Breast epithelium (tissue), 4 donors: ENCODE data around the gene PRAC2. TPM values are rescaled to one million over a fixed set of nuclear protein-coding genes. Genes with fewer than 3 reads are reported as not detected.

Experiments
- DNase-seq, 2 donors: peaks; one replicate each; pipeline ENCODE4 v3.0.0-alpha.2; 2019; ENCODE audit warnings: low spot score in 2 of 2
- H3K27ac ChIP-seq, 2 donors: fragments of 200-600 bp; sonication (generic) in 1 of 2; one replicate each; pipeline ENCODE4 v1.5.1; 2016 to 2019; ENCODE audit warnings: mild to moderate bottlenecking in 1 of 2
- H3K27me3 ChIP-seq, 2 donors: fragments of 200-600 bp; sonication (generic) in 1 of 2; one replicate each; pipeline versions ENCODE4 v1.5.1 to v1.6.0; 2017 to 2019; ENCODE audit warnings: control low read depth in 1 of 2, mild to moderate bottlenecking in 1 of 2
- H3K36me3 ChIP-seq: fragments of 200-600 bp; one replicate; pipeline ENCODE4 v1.5.1; 2019
- H3K4me1 ChIP-seq, 2 donors: fragments of 200-600 bp; sonication (generic); one replicate each; pipeline ENCODE4 v1.5.1; 2016 to 2019; ENCODE audit warnings: control low read depth in 1 of 2
- H3K4me3 ChIP-seq, 3 donors: fragments of 200-600 bp; sonication (generic); 1 replicate in 2 of 3; 2 replicates in 1 of 3; pipeline ENCODE4 v1.5.1; 2016 to 2019; ENCODE audit warnings: mild to moderate bottlenecking in 3 of 3, moderate library complexity in 2 of 3
- H3K9me3 ChIP-seq, 2 donors: fragments of 200-600 bp; sonication (generic) in 1 of 2; one replicate each; pipeline ENCODE4 v1.5.1; 2016 to 2019; ENCODE audit warnings: control low read depth in 1 of 2
- CTCF ChIP-seq, 3 donors: fragments of 450-650 bp; IDR thresholded peaks; one replicate each; pipeline ENCODE4 v1.5.1; 2016 to 2017; ENCODE audit warnings: antibody characterized with exemption in 3 of 3, mild to moderate bottlenecking in 3 of 3, moderate library complexity in 3 of 3
- POLR2A ChIP-seq: fragments of 450-650 bp; IDR thresholded peaks from one replicate; pipeline ENCODE4 v1.6.1; 2016; ENCODE audit warnings: antibody characterized with exemption, mild to moderate bottlenecking, moderate library complexity
- POLR2AphosphoS5 ChIP-seq, 3 donors: sonication (generic); formaldehyde crosslinking; IDR thresholded peaks; one replicate each; pipeline ENCODE4 v1.6.1; 2017; ENCODE audit warnings: antibody characterized with exemption in 3 of 3
- intact Hi-C: fragments of 100-400 bp; cut with DNase I; formaldehyde crosslinking; loops from one replicate; pipeline ENCODE4 v1.15.1; 2023; ENCODE audit warnings: low total_unique reads
- total RNA-seq, 3 donors: library from RNA; depleted of rRNA; stranded (reverse); fragments of >200 nt; gene quantifications; one replicate each; pipeline ENCODE4 v1.1.0, GENCODE V29; 2016

PRAC2 gene
- total RNA-seq, 3 donors from 2014 or later = not detected

- Histone ChIP-seq H3K4me1 (no peaks in the 10 kb centered on the region), H3K27ac (no peak overlapping the region), H3K4me3 (no peak overlapping the region), H3K27me3 (peaks cover 19 to 100% of the 10 kb centered on the region in 2 donors), H3K9me3 (no peaks in the 10 kb centered on the region), H3K36me3 (no peaks in the 10 kb centered on the region)
- DNase-seq = no peak
- intact Hi-C loops = loop anchor here (10.0 kb wide), 1 partner anchor 63 kb away; no protein-coding TSS in a partner anchor
- TF ChIP-seq POLR2AphosphoS5 (IDR thresholded peaks at IDR 0.05) = no peak
- TF ChIP-seq CTCF (IDR thresholded peaks at IDR 0.05) = no peak
- TF ChIP-seq POLR2A = no peak
These were observed 8.4 kb downstream of the PRAC2 start for GRCh38 chr17:48731355-48731754.

- TF ChIP-seq POLR2AphosphoS5 (IDR thresholded peaks at IDR 0.05) (no peak), CTCF (IDR thresholded peaks at IDR 0.05) (no peak)
- Histone ChIP-seq H3K4me1 (no peaks in the 10 kb centered on the region), H3K36me3 (no peaks in the 10 kb centered on the region), H3K27ac (no peak overlapping the region), H3K9me3 (no peaks in the 10 kb centered on the region), H3K4me3 (no peak overlapping the region), H3K27me3 (peaks cover 19 to 100% of the 10 kb centered on the region in 2 donors)
- intact Hi-C loops = loop anchor here (10.0 kb wide), 1 partner anchor 62 kb away; no protein-coding TSS in a partner anchor
- DNase-seq = no peak
These were observed 10.0 kb downstream of the PRAC2 start for GRCh38 chr17:48732688-48733629.

- H3K36me3 ChIP-seq = no peaks in the 10 kb centered on the region
- H3K4me3 ChIP-seq = no peak overlapping the region
- intact Hi-C loops = loop anchor here (10.0 kb wide), 1 partner anchor 61 kb away; no protein-coding TSS in a partner anchor
- no peaks in the 10 kb centered on the region for H3K4me1 ChIP-seq
- TF ChIP-seq POLR2AphosphoS5 (IDR thresholded peaks at IDR 0.05) (no peak), POLR2A (no peak), CTCF (IDR thresholded peaks at IDR 0.05) (no peak)
- DNase-seq = no peak
- peaks cover 15 to 100% of the 10 kb centered on the region in 2 donors for H3K27me3 ChIP-seq
- no peaks in the 10 kb centered on the region for H3K9me3 ChIP-seq
- H3K27ac ChIP-seq = no peak overlapping the region
These were observed 10.8 kb downstream of the PRAC2 start for GRCh38 chr17:48733632-48734328.

GRCh38 chr17:48734333-48735061 lies 11.5 kb downstream of the PRAC2 start:
- Histone ChIP-seq H3K9me3 (no peaks in the 10 kb centered on the region), H3K36me3 (no peaks in the 10 kb centered on the region), H3K27ac (no peak overlapping the region), H3K4me1 (no peaks in the 10 kb centered on the region), H3K4me3 (no peak overlapping the region), H3K27me3 (peaks cover 13 to 100% of the 10 kb centered on the region in 2 donors)
- no peak for DNase-seq
- TF ChIP-seq CTCF (IDR thresholded peaks at IDR 0.05) = no peak
- no peak for TF ChIP-seq POLR2A
- no peak for TF ChIP-seq POLR2AphosphoS5 (IDR thresholded peaks at IDR 0.05)
- intact Hi-C loops = loop anchor here (10.0 kb wide), 1 partner anchor 60 kb away; no protein-coding TSS in a partner anchor
